PFSK-1 (cell line): ENCODE data around the gene RARRES2.

Experiments used
- POLR2AphosphoS5 ChIP-seq: IDR thresholded peaks from 2 replicates; pipeline ENCODE4 v1.6.1; 2012; ENCODE audit warnings: low read depth, mild to moderate bottlenecking, control low read depth, low read length, moderate library complexity
- SIN3A ChIP-seq: IDR thresholded peaks from 2 replicates; pipeline ENCODE4 v1.6.1; 2012; ENCODE audit warnings: mild to moderate bottlenecking, low read length, moderate library complexity, borderline replicate concordance; ENCODE audit not compliant: insufficient read depth

- TF ChIP-seq SIN3A, result no peak
- TF ChIP-seq POLR2AphosphoS5, result no peak
Measured at GRCh38 chr7:150389532-150389816, 48.0 kb upstream of the RARRES2 start.
